SU-DHL-6 (cell line): ENCODE measurements around the gene DKK2.

ENCODE experiments used
- H2AFZ ChIP-seq: fragments of 200-600 bp; sonication (generic); 2 replicates; pipeline ENCODE4 v1.6.1; 2014; ENCODE audit warnings: low read depth, mild to moderate bottlenecking, moderate library complexity, mixed read lengths, antibody characterized with exemption, low read length; ENCODE audit not compliant: severe bottlenecking
- H3F3A ChIP-seq: fragments of 200-600 bp; shearing (Covaris generic); 2 replicates; pipeline ENCODE4 v1.6.0; 2016; ENCODE audit warnings: antibody characterized with exemption, mild to moderate bottlenecking; ENCODE audit not compliant: insufficient read depth
- H3K27ac ChIP-seq: fragments of 200-600 bp; sonication (generic); 2 replicates; pipeline ENCODE4 v1.5.1; 2016; ENCODE audit warnings: low read depth, mild to moderate bottlenecking, low read length, moderate library complexity, mixed read lengths
- H3K27me3 ChIP-seq: fragments of 200-600 bp; sonication (generic), shearing (Covaris generic); 2 replicates; pipeline ENCODE4 v1.6.0; 2014; ENCODE audit warnings: mild to moderate bottlenecking, low read length
- H3K36me3 ChIP-seq: fragments of 200-600 bp; sonication (generic); 2 replicates; pipeline ENCODE4 v1.6.1; 2014; ENCODE audit warnings: mild to moderate bottlenecking, low read length, mixed read lengths
- H3K4me2 ChIP-seq: fragments of 300-600, 200-600 bp; shearing (Covaris generic), sonication (generic); 2 replicates; pipeline ENCODE4 v1.6.0; 2014; ENCODE audit warnings: low read length, low read depth, mild to moderate bottlenecking; ENCODE audit not compliant: poor library complexity, severe bottlenecking
- H3K4me3 ChIP-seq: fragments of 200-600 bp; sonication (generic); 2 replicates; pipeline ENCODE4 v1.5.1; 2014; ENCODE audit warnings: antibody characterized with exemption, low read length, mild to moderate bottlenecking, mixed read lengths; ENCODE audit not compliant: insufficient read depth, poor library complexity, severe bottlenecking
- H3K79me2 ChIP-seq: fragments of 200-600 bp; sonication (generic); 2 replicates; pipeline ENCODE4 v1.6.1; 2014; ENCODE audit warnings: mild to moderate bottlenecking, low read length, moderate library complexity; ENCODE audit not compliant: insufficient read depth
- H3K9ac ChIP-seq: fragments of 200-600 bp; sonication (generic); 2 replicates; pipeline ENCODE4 v1.7.0; 2014; ENCODE audit warnings: mild to moderate bottlenecking, low read length
- H3K9me2 ChIP-seq: fragments of 200-600 bp; sonication (generic); replicated peaks from 2 replicates; pipeline ENCODE4 v1.6.1; 2014; ENCODE audit warnings: low read length; ENCODE audit not compliant: insufficient read depth
- H3K9me3 ChIP-seq: fragments of 200-600 bp; sonication (generic); 2 replicates; pipeline ENCODE4 v1.6.1; 2014; ENCODE audit warnings: low read length, mixed read lengths; ENCODE audit not compliant: insufficient read depth
- H4K20me1 ChIP-seq: fragments of 200-600 bp; sonication (generic); 2 replicates; pipeline ENCODE4 v1.6.1; 2014; ENCODE audit warnings: low read depth, mild to moderate bottlenecking, antibody characterized with exemption, low read length, moderate library complexity, mixed read lengths
- EZH2phosphoT487 ChIP-seq: fragments of 200-600 bp; sonication (generic), shearing (Covaris generic); conservative IDR thresholded peaks from 2 replicates; pipeline ENCODE4 v1.6.1; 2018; ENCODE audit warnings: mild to moderate bottlenecking, antibody characterized with exemption, low read length, moderate library complexity, mixed read lengths
- TF ChIP-seq, protein P1 (sequence below): fragments of 200-600 bp; sonication (generic); IDR thresholded peaks from one replicate; pipeline ENCODE4 v1.5.1; 2017; ENCODE audit warnings: antibody characterized with exemption, mild to moderate bottlenecking, low read length, moderate library complexity; ENCODE audit not compliant: insufficient read depth, poor library complexity, severe bottlenecking

Gene DKK2

DNA sequence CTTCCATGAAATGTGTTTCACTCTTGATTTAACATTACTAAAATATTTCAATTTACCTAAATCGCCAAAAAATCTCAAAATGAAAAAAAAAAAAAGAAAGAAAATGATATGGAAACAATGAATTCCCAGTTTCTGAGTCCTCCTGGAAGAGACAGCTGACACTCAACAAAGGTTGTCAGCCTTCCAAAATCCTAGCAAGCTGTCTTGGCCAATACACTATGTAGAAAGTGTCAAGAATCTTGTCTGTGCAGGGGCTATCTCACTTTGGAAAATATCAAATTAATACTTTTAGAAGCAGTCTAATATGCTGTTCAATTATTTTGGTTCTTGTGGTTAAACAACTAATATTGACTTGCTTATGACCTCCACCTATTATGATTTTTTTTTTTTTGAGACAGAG, 8.7 kb downstream of the DKK2 start:
- Histone ChIP-seq H3K79me2 (no peaks in the 10 kb centered on the region), H4K20me1 (no peaks in the 10 kb centered on the region), H3K4me2 (no peak overlapping the region), H3K9me3 (no peaks in the 10 kb centered on the region), H3F3A (no peaks in the 10 kb centered on the region), H3K36me3 (no peaks in the 10 kb centered on the region), H3K27me3 (no peaks in the 10 kb centered on the region), H3K4me3 (no peak overlapping the region), H3K27ac (no peak overlapping the region), H3K9me2 (no peaks in the 10 kb centered on the region), H2AFZ (no peak overlapping the region), H3K9ac (no peak overlapping the region)
- TF ChIP-seq, protein P1, sequence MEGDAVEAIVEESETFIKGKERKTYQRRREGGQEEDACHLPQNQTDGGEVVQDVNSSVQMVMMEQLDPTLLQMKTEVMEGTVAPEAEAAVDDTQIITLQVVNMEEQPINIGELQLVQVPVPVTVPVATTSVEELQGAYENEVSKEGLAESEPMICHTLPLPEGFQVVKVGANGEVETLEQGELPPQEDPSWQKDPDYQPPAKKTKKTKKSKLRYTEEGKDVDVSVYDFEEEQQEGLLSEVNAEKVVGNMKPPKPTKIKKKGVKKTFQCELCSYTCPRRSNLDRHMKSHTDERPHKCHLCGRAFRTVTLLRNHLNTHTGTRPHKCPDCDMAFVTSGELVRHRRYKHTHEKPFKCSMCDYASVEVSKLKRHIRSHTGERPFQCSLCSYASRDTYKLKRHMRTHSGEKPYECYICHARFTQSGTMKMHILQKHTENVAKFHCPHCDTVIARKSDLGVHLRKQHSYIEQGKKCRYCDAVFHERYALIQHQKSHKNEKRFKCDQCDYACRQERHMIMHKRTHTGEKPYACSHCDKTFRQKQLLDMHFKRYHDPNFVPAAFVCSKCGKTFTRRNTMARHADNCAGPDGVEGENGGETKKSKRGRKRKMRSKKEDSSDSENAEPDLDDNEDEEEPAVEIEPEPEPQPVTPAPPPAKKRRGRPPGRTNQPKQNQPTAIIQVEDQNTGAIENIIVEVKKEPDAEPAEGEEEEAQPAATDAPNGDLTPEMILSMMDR = no peak
- no peak for TF ChIP-seq EZH2phosphoT487

DNA sequence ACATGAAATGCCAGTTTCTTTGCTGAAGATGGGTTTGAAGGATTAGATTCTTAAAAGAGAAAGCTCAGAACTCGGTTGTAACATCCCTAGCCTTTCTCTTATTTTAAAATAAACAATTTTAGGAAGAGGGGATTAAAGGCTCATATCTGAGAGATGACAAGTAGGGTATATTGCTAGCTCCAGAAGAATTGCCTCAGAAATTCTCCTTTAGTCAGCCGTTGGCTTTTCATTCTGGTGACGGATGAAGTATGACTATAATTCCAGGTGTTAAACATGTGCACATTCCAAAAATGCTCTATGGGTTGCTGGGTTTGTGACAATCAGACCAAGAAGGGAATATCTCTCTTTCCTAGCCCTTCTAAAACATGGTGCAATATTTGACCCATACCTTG, 17.8 kb downstream of the DKK2 start:
- Histone ChIP-seq H3K27me3 (no peaks in the 10 kb centered on the region), H3K36me3 (no peaks in the 10 kb centered on the region), H3K9me2 (no peaks in the 10 kb centered on the region), H3K9me3 (no peaks in the 10 kb centered on the region), H3K27ac (no peak overlapping the region), H3K79me2 (no peaks in the 10 kb centered on the region), H3K4me2 (no peak overlapping the region), H3F3A (no peaks in the 10 kb centered on the region), H3K4me3 (no peak overlapping the region), H2AFZ (no peak overlapping the region), H3K9ac (no peak overlapping the region), H4K20me1 (no peaks in the 10 kb centered on the region)
- no peak for TF ChIP-seq EZH2phosphoT487
- TF ChIP-seq, protein P1 = no peak

DNA sequence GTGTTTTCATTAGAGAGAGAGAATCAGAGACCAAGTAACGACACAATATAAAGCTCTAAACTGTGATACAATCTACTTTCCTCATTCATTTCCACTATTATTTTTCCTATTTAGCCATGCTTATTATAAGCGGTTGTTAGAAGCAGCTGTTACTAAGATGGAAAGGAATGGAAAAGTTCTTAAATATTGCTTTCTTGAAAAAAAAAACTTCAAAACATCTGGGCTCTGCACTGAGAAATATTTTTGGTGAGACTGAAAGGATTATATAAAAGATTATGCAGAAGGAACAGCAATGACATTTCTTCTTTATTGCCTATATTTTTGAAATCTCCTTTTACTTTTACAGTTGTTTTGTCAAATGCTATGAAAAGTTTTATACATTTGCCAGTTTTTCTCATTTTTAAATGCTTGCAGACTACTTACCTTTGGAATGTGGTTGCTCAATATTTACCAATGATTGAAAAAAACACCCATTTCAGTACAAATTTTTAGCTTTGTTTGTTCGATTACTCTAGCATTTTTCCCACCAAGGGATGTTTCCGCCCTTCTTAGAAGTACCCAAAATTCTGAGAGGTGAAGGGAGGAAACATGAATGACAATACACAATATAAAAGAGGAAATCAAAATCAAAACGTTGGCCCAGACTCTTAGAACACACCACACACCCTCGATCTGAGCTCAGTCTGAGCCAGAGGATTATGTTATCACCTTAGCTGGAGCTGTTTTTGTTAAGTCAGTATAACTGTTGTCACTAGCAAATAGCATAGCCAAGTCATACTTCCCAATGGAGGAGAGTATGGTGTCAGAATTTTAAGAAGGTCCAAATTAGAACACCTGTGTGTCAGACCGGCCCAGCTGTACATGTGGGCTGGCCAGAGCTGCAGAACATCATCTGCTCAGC, 18.4 kb downstream of the DKK2 start:
- no peak overlapping the region for H3K4me2 ChIP-seq
- H3K9me3 ChIP-seq = no peaks in the 10 kb centered on the region
- H3K9ac ChIP-seq = no peak overlapping the region
- H4K20me1 ChIP-seq = no peaks in the 10 kb centered on the region
- no peak overlapping the region for H2AFZ ChIP-seq
- no peaks in the 10 kb centered on the region for H3F3A ChIP-seq
- no peak overlapping the region for H3K4me3 ChIP-seq
- no peaks in the 10 kb centered on the region for H3K9me2 ChIP-seq
- no peak overlapping the region for H3K27ac ChIP-seq
- H3K79me2 ChIP-seq = no peaks in the 10 kb centered on the region
- no peaks in the 10 kb centered on the region for H3K36me3 ChIP-seq
- no peaks in the 10 kb centered on the region for H3K27me3 ChIP-seq
- TF ChIP-seq, protein P1 = no peak
